GM19238 (cell line): ENCODE measurements around the gene EFCAB6.
A peak's percentile ranks its signal among the peaks of the same experiment; 100 is the strongest.

ENCODE experiments used
- DNase-seq: peaks from one replicate; pipeline ENCODE4 v3.0.0; 2011; ENCODE audit warnings: low spot score; ENCODE audit not compliant: insufficient read length

Gene EFCAB6

GRCh38 chr22:43812149-43812842, at the start of gene EFCAB6:
Gene EFCAB6, minus strand, starts transcription at chr22:43812305. Its CDS starts 29,987 bp downstream, at chr22:43782318.
- DNase-seq: peak; percentile 91

GRCh38 chr22:43861529-43861928, 49.4 kb upstream of the EFCAB6 start:
- no peak for DNase-seq

GRCh38 chr22:43860831-43861230, 48.7 kb upstream of the EFCAB6 start:
- no peak for DNase-seq

- no peak for DNase-seq
These were observed 48.0 kb upstream of the EFCAB6 start for GRCh38 chr22:43860126-43860525.

GRCh38 chr22:43859621-43860020, 47.5 kb upstream of the EFCAB6 start:
- no peak for DNase-seq

GRCh38 chr22:43859176-43859575, 47.1 kb upstream of the EFCAB6 start:
- no peak for DNase-seq

GRCh38 chr22:43858156-43858895, 46.2 kb upstream of the EFCAB6 start:
- no peak for DNase-seq

GRCh38 chr22:43857367-43857766, 45.3 kb upstream of the EFCAB6 start:
- no peak for DNase-seq

- DNase-seq: no peak
These were observed 43.3 kb upstream of the EFCAB6 start for GRCh38 chr22:43855431-43855830.

- DNase-seq: no peak
These were observed 42.7 kb upstream of the EFCAB6 start for GRCh38 chr22:43854786-43855271.

- DNase-seq: no peak
These were observed 42.1 kb upstream of the EFCAB6 start for GRCh38 chr22:43854121-43854785.

- no peak for DNase-seq
These were observed 41.3 kb upstream of the EFCAB6 start for GRCh38 chr22:43853328-43853931.

- DNase-seq: no peak
These were observed 40.6 kb upstream of the EFCAB6 start for GRCh38 chr22:43852573-43853327.

- no peak for DNase-seq
These were observed 39.8 kb upstream of the EFCAB6 start for GRCh38 chr22:43851979-43852307.

- DNase-seq: no peak
These were observed 39.2 kb upstream of the EFCAB6 start for GRCh38 chr22:43851058-43851978.

- no peak for DNase-seq
These were observed 38.4 kb upstream of the EFCAB6 start for GRCh38 chr22:43850529-43850928.

GRCh38 chr22:43849731-43850130, 37.6 kb upstream of the EFCAB6 start:
- DNase-seq: no peak

GRCh38 chr22:43848366-43849171, 36.5 kb upstream of the EFCAB6 start:
- DNase-seq: no peak
